Activated CD4-positive, alpha-beta T cell treated with anti-CD3 and anti-CD28 coated beads, Interleukin-2, amount 10 ng/mL, durations not matched to agents 7 days and 5 days (primary cell): ENCODE results near the gene KIAA1217. TPM values are rescaled to one million over a fixed set of nuclear protein-coding genes. Genes with fewer than 3 reads are reported as not detected.

Experiments
- CTCF ChIA-PET: fragments of 350-600 bp; sonication (Branson Sonifier 250); formaldehyde crosslinking; loops from one replicate; lab custom pipeline; 2021; ENCODE audit warnings: antibody characterized with exemption; lab: Charles Lee
- POLR2A ChIA-PET: fragments of 350-600 bp; sonication (Branson Sonifier 250); formaldehyde crosslinking; loops from one replicate; lab custom pipeline; 2021; ENCODE audit warnings: antibody characterized with exemption; lab: Charles Lee
- DNase-seq: peaks from one replicate; pipeline ENCODE4 v3.0.0-alpha.2; 2020
- H3K27ac Mint-ChIP-seq: one replicate; pipeline ENCODE4 v1.8.0; 2021; ENCODE audit warnings: mild to moderate bottlenecking, moderate library complexity, mixed read lengths
- H3K27me3 Mint-ChIP-seq: one replicate; pipeline ENCODE4 v1.8.0; 2021; ENCODE audit warnings: mixed read lengths
- H3K36me3 Mint-ChIP-seq: one replicate; pipeline ENCODE4 v1.8.0; 2021; ENCODE audit warnings: low read depth, mixed read lengths
- H3K4me1 Mint-ChIP-seq: one replicate; pipeline ENCODE4 v1.8.0; 2021; ENCODE audit warnings: mixed read lengths
- H3K4me3 Mint-ChIP-seq: one replicate; pipeline ENCODE4 v1.8.0; 2021; ENCODE audit warnings: mild to moderate bottlenecking, moderate library complexity, mixed read lengths
- H3K9me3 Mint-ChIP-seq: one replicate; pipeline ENCODE4 v1.8.0; 2021; ENCODE audit warnings: mixed read lengths
- total RNA-seq, 2 experiments: library from RNA; stranded (reverse); gene quantifications; one replicate each; pipeline ENCODE4 v1.2.3, GENCODE V29; 2021

Gene KIAA1217
- total RNA-seq, 2 experiments from 2014 or later: 0.32 to 0.33 TPM

DNA sequence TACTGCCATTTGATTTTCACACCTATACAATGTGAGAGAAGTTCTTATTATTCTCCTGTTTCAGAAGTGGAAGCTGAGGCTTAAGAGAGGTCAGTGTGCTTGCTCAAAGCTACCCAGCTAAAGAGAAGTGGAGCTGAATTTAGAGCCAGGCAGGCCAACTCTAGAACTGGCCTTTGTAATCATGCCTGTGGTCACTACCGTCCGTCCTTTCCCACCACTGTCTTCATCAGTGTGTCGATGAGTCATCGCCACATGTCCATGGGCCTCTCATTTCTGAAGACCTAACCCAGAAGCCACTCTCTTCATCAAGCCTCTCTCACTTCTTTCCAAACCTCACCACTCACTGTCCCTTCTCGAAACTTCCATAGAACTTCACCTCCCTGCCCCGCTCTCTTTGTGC, 237.8 kb downstream of the KIAA1217 start:
- peaks cover 3% of the 10 kb centered on the region for H3K4me1 Mint-ChIP-seq
- CTCF ChIA-PET: no interaction called here
- no peaks in the 10 kb centered on the region for H3K9me3 Mint-ChIP-seq
- POLR2A ChIA-PET: no interaction called here
- H3K4me3 Mint-ChIP-seq: no peak overlapping the region
- no peaks in the 10 kb centered on the region for H3K36me3 Mint-ChIP-seq
- H3K27ac Mint-ChIP-seq: no peak overlapping the region
- no peak for DNase-seq
- peaks cover 7% of the 10 kb centered on the region for H3K27me3 Mint-ChIP-seq

GRCh38 chr10:24448351-24448999, 239.5 kb downstream of the KIAA1217 start:
- Mint-ChIP-seq H3K27me3 (peaks cover 8% of the 10 kb centered on the region), H3K36me3 (no peaks in the 10 kb centered on the region), H3K4me3 (no peak overlapping the region), H3K9me3 (no peaks in the 10 kb centered on the region), H3K4me1 (peaks cover 6% of the 10 kb centered on the region), H3K27ac (no peak overlapping the region)
- ChIA-PET CTCF (no interaction called here), POLR2A (no interaction called here)
- DNase-seq: no peak

DNA sequence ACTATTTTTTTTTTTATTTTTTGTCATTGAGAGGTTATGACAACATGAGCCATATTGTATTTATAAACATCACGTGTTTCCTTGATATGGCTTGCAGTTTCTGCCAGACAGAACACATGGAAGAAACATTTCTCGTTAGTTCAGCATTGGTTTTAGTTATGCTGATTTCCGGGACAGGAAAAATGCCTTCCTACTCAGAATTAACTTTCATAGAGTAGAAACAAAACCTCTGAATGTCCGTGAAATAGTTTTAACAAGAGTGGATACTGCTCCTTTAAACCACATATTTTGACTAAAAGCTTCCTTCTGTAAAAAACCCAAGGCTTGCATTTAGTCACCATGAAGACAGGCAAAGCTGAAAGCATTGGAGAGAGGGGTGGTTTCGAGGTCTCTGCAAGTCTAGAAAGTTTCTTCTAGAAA, 240.4 kb downstream of the KIAA1217 start:
- Mint-ChIP-seq H3K36me3 (no peaks in the 10 kb centered on the region), H3K4me1 (peaks cover 6% of the 10 kb centered on the region), H3K27ac (no peak overlapping the region), H3K4me3 (no peak overlapping the region), H3K9me3 (no peaks in the 10 kb centered on the region), H3K27me3 (peaks cover 11% of the 10 kb centered on the region)
- no peak for DNase-seq
- POLR2A ChIA-PET: no interaction called here
- CTCF ChIA-PET: no interaction called here

DNA sequence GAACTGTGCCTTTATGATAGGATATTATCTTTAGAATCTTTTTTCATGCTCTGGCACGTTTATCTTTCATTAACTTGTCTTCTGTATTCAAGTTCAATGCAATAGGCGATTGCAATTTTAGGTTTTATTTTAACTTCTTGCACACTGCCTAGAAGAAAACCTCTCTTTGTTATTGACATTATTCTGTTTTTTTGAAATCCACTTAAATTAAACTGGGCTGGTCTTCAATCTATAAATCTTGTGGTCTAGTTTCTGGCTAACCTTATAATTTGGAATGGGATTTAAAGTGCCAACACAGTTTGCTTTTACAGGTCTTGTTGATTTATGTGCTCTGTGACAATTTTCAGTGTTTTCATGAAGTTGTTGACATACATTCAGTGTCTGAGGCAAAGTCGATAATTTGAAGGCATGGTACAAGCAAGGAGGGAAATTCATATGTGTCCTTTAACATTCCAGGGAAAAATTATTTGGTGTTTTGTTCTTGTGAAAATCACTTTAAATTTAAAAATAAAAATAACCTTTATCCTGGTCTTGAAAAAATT, 240.9 kb downstream of the KIAA1217 start:
- peaks cover 11% of the 10 kb centered on the region for H3K27me3 Mint-ChIP-seq
- no peaks in the 10 kb centered on the region for H3K9me3 Mint-ChIP-seq
- DNase-seq: no peak
- H3K36me3 Mint-ChIP-seq: no peaks in the 10 kb centered on the region
- H3K27ac Mint-ChIP-seq: no peak overlapping the region
- peaks cover 6% of the 10 kb centered on the region for H3K4me1 Mint-ChIP-seq
- H3K4me3 Mint-ChIP-seq: no peak overlapping the region
- CTCF ChIA-PET: no interaction called here
- POLR2A ChIA-PET: no interaction called here

DNA sequence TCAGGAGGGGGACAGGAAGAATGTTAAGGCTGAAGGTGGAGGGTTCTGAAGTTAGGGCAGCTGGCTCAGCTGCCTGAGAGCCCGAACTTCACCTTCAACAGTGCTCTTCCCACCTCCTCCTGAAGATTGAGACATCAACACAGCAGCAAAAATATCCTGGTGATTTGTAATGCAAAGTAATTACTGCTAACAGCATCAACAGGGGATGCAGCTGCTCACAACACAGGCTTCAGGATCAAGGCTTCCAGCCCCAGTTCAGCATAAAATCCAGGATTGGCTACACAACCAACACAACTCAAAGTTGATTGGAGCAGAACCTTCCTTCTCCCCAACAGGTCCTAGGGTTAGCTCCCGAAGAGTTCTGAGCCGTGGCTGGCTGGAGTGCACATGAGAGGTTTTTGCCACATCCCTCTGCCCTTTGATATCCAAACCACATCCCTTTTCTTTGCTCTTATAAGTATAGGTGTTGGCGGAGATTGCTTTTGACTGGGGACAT, 242.4 kb downstream of the KIAA1217 start:
- DNase-seq: peak; percentile 20
- H3K27me3 Mint-ChIP-seq: peaks cover 11% of the 10 kb centered on the region
- no peaks in the 10 kb centered on the region for H3K9me3 Mint-ChIP-seq
- H3K27ac Mint-ChIP-seq: no peak overlapping the region
- H3K36me3 Mint-ChIP-seq: no peaks in the 10 kb centered on the region
- H3K4me1 Mint-ChIP-seq: peaks cover 6% of the 10 kb centered on the region
- ChIA-PET POLR2A (no interaction called here), CTCF (no interaction called here)
- no peak overlapping the region for H3K4me3 Mint-ChIP-seq

DNA sequence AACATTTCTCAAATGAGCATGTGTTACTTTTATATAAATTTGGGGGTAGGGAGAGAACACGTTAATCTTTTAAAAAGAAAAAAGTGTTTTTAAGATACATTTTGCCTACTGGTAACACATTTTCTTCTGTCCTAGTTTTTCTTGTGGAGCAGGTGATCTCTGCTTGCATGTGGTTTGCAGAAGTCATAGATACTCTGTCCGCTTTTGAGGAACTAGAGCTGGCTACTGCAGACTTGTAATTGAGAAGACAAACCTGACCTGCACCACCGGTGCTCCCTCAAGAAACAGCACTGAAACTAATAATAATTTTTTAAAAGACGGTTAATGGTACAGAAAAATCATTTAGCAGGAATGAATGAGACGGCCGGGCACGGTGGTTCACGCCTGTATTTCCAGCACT, 243.1 kb downstream of the KIAA1217 start:
- Mint-ChIP-seq H3K4me1 (peaks cover 6% of the 10 kb centered on the region), H3K27ac (no peak overlapping the region), H3K9me3 (no peaks in the 10 kb centered on the region), H3K4me3 (no peak overlapping the region), H3K27me3 (peaks cover 11% of the 10 kb centered on the region), H3K36me3 (no peaks in the 10 kb centered on the region)
- POLR2A ChIA-PET: no interaction called here
- DNase-seq: no peak
- CTCF ChIA-PET: no interaction called here

DNA sequence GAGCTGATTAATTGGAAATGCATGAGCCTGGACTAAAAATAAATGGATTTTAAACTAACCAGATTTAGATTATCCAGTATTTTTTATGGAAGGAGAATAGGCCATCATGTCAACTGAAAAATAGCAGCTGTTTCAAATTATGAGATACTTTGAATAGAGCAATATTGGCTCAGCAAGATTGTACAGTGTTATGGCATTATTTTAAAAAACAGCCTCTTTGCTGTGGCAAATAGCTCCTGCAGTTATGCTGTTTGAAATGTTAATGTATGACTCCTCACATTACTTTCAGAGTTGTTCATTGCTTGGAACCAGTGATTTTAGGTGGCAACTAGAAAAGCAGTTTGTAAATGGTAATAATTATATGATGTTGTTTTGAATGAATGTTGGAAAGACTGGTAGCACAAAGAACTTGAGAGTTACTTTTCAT, 244.5 kb downstream of the KIAA1217 start:
- POLR2A ChIA-PET: no interaction called here
- Mint-ChIP-seq H3K4me3 (no peak overlapping the region), H3K4me1 (peaks cover 6% of the 10 kb centered on the region), H3K27me3 (peaks cover 11% of the 10 kb centered on the region), H3K9me3 (no peaks in the 10 kb centered on the region), H3K36me3 (no peaks in the 10 kb centered on the region), H3K27ac (no peak overlapping the region)
- no peak for DNase-seq
- CTCF ChIA-PET: interaction anchor here (1.0 kb wide), 1 partner anchor 44 kb away, joined by 3 read pairs; no protein-coding TSS in a partner anchor

- ChIA-PET CTCF (interaction anchor here (1.0 kb wide), 1 partner anchor 43 kb away, joined by 3 read pairs; no protein-coding TSS in a partner anchor), POLR2A (no interaction called here)
- Mint-ChIP-seq H3K4me1 (peaks cover 6% of the 10 kb centered on the region), H3K9me3 (no peaks in the 10 kb centered on the region), H3K36me3 (no peaks in the 10 kb centered on the region), H3K27me3 (peaks cover 8% of the 10 kb centered on the region), H3K27ac (no peak overlapping the region), H3K4me3 (no peak overlapping the region)
- DNase-seq: no peak
Observed at GRCh38 chr10:24453973-24454372, 245.0 kb downstream of the KIAA1217 start.

DNA sequence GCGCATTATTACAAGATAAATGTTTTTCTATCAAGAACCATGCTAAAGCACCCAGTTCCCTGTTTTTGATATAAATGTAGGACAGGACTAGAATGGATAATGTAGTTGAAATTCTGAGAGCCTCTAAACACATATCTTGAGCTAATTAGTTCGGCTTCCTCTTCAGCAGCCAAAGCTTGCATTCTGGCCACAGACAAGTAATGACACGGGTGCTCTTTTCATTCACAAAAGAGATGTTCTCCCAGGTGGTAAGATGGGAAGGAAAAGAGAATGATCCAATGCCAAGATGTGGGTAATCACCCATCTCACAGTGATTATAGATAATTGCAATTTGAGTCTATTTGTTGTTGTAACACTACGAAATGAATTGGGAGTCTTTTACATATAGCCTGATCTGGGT, 246.5 kb downstream of the KIAA1217 start:
- Mint-ChIP-seq H3K4me3 (no peak overlapping the region), H3K9me3 (no peaks in the 10 kb centered on the region), H3K4me1 (peaks cover 6% of the 10 kb centered on the region), H3K36me3 (no peaks in the 10 kb centered on the region), H3K27me3 (peaks cover 6% of the 10 kb centered on the region), H3K27ac (no peak overlapping the region)
- CTCF ChIA-PET: no interaction called here
- DNase-seq: no peak
- POLR2A ChIA-PET: no interaction called here

DNA sequence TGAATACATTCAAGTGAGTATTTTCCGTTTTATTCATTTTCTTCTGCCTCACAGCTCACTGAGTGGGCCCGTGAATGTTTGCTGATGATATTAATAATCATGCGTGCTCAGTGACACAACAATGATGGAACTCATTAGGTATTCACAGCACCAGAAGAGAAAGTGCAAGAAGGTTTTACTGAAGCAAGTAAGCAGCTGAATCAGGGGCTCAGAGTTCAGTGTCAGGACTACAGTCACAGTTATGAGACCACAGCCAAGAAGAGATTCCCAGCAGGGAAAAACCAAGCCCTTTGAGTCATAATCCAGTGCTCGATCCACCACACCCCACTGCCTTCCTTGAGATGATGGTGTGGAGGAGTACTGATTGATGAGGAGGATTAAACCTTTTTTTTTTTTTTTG, 247.4 kb downstream of the KIAA1217 start:
- ChIA-PET POLR2A (no interaction called here), CTCF (no interaction called here)
- peaks cover 6% of the 10 kb centered on the region for H3K27me3 Mint-ChIP-seq
- no peak overlapping the region for H3K27ac Mint-ChIP-seq
- H3K36me3 Mint-ChIP-seq: no peaks in the 10 kb centered on the region
- no peak for DNase-seq
- no peaks in the 10 kb centered on the region for H3K9me3 Mint-ChIP-seq
- no peak overlapping the region for H3K4me3 Mint-ChIP-seq
- peaks cover 6% of the 10 kb centered on the region for H3K4me1 Mint-ChIP-seq

- Mint-ChIP-seq H3K4me3 (no peak overlapping the region), H3K27ac (no peak overlapping the region), H3K27me3 (peaks cover 6% of the 10 kb centered on the region), H3K4me1 (no peaks in the 10 kb centered on the region), H3K36me3 (no peaks in the 10 kb centered on the region), H3K9me3 (no peaks in the 10 kb centered on the region)
- DNase-seq: no peak
- ChIA-PET CTCF (no interaction called here), POLR2A (interaction anchor here (0.5 kb wide), 1 partner anchor 38 kb away, joined by 3 read pairs; no protein-coding TSS in a partner anchor)
Observed at GRCh38 chr10:24457661-24458318, 248.9 kb downstream of the KIAA1217 start.

GRCh38 chr10:24459836-24460235, 250.9 kb downstream of the KIAA1217 start:
- Mint-ChIP-seq H3K27me3 (peaks cover 3% of the 10 kb centered on the region), H3K36me3 (no peaks in the 10 kb centered on the region), H3K4me1 (peaks cover 13% of the 10 kb centered on the region), H3K27ac (no peak overlapping the region), H3K9me3 (no peaks in the 10 kb centered on the region), H3K4me3 (no peak overlapping the region)
- ChIA-PET CTCF (no interaction called here), POLR2A (no interaction called here)
- no peak for DNase-seq

GRCh38 chr10:24462291-24462813, 253.4 kb downstream of the KIAA1217 start:
- CTCF ChIA-PET: interaction anchor here (0.6 kb wide), 1 partner anchor 1537 kb away, joined by 3 read pairs; no protein-coding TSS in a partner anchor

More at GRCh38 chr10:24462291-24462813, 253.4 kb downstream of the KIAA1217 start:
- no peaks in the 10 kb centered on the region for H3K9me3 Mint-ChIP-seq
- peaks cover 6% of the 10 kb centered on the region for H3K27me3 Mint-ChIP-seq
- H3K27ac Mint-ChIP-seq: no peak overlapping the region
- peaks cover 29% of the 10 kb centered on the region for H3K4me1 Mint-ChIP-seq
- H3K36me3 Mint-ChIP-seq: no peaks in the 10 kb centered on the region
- POLR2A ChIA-PET: no interaction called here
- no peak for DNase-seq
- no peak overlapping the region for H3K4me3 Mint-ChIP-seq
